Lower leg skin (tissue), 4 donors: ENCODE results near the gene PEX6. TPM values are rescaled to one million over a fixed set of nuclear protein-coding genes. Genes with fewer than 3 reads are reported as not detected.

Source experiments
- DNase-seq, 2 donors: peaks; one replicate each; pipeline ENCODE4 v3.0.0-alpha.2; 2019; ENCODE audit warnings: low spot score in 2 of 2
- H3K4me3 ChIP-seq: fragments of 200-600 bp; sonication (generic); 2 replicates; pipeline ENCODE4 v1.5.1; 2017; ENCODE audit warnings: mild to moderate bottlenecking, low read depth; ENCODE audit not compliant: poor library complexity, severe bottlenecking
- POLR2A ChIP-seq, 2 donors: fragments of 450-650 bp; IDR thresholded peaks; one replicate each; pipeline ENCODE4 v1.6.1; 2016 to 2017; ENCODE audit warnings: antibody characterized with exemption in 2 of 2, mild to moderate bottlenecking in 1 of 2, moderate library complexity in 1 of 2
- WGBS, 2 donors: methylation state at CpG; one replicate each; pipeline ENCODE4 v1.1.5; 2018; 5-methylcytosine and 5-hydroxymethylcytosine counted together
- intact Hi-C: fragments of 100-400 bp; cut with DNase I; formaldehyde crosslinking; loops from one replicate; pipeline ENCODE4 v1.15.0; 2023; ENCODE audit warnings: low total_unique reads
- total RNA-seq, 4 donors: library from RNA; depleted of rRNA; stranded (reverse); fragments of >200 nt; gene quantifications; one replicate each; pipeline ENCODE4 v1.1.0, GENCODE V29; 2016
- TF ChIP-seq, protein P1 (sequence below), 3 donors: fragments of 450-650 bp; IDR thresholded peaks; one replicate each; pipeline ENCODE4 v1.5.1; 2016; ENCODE audit warnings: antibody characterized with exemption in 3 of 3, mild to moderate bottlenecking in 3 of 3, moderate library complexity in 2 of 3

The PEX6 gene, protein sequence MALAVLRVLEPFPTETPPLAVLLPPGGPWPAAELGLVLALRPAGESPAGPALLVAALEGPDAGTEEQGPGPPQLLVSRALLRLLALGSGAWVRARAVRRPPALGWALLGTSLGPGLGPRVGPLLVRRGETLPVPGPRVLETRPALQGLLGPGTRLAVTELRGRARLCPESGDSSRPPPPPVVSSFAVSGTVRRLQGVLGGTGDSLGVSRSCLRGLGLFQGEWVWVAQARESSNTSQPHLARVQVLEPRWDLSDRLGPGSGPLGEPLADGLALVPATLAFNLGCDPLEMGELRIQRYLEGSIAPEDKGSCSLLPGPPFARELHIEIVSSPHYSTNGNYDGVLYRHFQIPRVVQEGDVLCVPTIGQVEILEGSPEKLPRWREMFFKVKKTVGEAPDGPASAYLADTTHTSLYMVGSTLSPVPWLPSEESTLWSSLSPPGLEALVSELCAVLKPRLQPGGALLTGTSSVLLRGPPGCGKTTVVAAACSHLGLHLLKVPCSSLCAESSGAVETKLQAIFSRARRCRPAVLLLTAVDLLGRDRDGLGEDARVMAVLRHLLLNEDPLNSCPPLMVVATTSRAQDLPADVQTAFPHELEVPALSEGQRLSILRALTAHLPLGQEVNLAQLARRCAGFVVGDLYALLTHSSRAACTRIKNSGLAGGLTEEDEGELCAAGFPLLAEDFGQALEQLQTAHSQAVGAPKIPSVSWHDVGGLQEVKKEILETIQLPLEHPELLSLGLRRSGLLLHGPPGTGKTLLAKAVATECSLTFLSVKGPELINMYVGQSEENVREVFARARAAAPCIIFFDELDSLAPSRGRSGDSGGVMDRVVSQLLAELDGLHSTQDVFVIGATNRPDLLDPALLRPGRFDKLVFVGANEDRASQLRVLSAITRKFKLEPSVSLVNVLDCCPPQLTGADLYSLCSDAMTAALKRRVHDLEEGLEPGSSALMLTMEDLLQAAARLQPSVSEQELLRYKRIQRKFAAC
- 10 to 100 TPM; 13.9 to 37.6 (median 25.7) TPM for total RNA-seq

DNA sequence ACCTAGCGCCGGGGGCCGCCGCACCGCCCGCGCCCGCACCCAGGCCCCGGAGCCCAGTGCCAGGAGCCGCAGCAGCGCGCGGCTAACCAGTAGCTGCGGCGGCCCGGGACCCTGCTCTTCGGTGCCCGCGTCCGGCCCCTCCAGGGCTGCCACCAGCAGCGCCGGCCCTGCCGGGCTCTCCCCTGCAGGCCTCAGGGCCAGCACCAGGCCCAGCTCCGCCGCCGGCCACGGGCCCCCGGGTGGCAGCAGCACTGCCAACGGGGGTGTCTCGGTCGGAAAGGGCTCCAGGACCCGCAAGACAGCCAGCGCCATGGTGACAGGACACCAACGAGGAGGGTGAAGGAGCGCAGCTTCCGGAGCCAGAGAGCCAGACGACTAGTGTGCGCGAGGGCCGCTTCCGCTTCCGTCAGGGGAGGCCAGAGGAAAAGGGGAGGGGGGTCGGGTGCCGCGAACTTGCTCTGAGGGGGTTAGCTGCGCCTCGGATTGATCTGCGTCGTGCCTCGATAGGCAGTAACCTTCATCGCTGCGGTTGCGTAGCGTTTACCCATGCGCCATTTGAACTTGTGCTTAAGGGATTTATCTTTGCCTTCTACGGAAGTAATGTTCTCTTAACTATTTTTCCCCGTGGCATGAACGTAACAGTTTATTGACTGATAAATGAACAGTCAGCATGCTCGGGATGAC is at the start of gene PEX6:
Gene PEX6 (minus strand): TSS at position 343 of the 684 bp plus-strand sequence. CDS start 31 bp downstream, at position 312.
- intact Hi-C loops: no loop called here
- peak in 1 of 2 donors; percentile 5 for TF ChIP-seq POLR2A (IDR thresholded peaks at IDR 0.05)
- TF ChIP-seq, protein P1, sequence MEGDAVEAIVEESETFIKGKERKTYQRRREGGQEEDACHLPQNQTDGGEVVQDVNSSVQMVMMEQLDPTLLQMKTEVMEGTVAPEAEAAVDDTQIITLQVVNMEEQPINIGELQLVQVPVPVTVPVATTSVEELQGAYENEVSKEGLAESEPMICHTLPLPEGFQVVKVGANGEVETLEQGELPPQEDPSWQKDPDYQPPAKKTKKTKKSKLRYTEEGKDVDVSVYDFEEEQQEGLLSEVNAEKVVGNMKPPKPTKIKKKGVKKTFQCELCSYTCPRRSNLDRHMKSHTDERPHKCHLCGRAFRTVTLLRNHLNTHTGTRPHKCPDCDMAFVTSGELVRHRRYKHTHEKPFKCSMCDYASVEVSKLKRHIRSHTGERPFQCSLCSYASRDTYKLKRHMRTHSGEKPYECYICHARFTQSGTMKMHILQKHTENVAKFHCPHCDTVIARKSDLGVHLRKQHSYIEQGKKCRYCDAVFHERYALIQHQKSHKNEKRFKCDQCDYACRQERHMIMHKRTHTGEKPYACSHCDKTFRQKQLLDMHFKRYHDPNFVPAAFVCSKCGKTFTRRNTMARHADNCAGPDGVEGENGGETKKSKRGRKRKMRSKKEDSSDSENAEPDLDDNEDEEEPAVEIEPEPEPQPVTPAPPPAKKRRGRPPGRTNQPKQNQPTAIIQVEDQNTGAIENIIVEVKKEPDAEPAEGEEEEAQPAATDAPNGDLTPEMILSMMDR (IDR thresholded peaks at IDR 0.05): no peak
- 1% methylated on average over 25 to 34 of the region's 59 CpGs for WGBS, 2 donors
- H3K4me3 ChIP-seq: peak within 1 kb of the TSS; percentile 81
- DNase-seq: peak; percentile 59 to 97

DNA sequence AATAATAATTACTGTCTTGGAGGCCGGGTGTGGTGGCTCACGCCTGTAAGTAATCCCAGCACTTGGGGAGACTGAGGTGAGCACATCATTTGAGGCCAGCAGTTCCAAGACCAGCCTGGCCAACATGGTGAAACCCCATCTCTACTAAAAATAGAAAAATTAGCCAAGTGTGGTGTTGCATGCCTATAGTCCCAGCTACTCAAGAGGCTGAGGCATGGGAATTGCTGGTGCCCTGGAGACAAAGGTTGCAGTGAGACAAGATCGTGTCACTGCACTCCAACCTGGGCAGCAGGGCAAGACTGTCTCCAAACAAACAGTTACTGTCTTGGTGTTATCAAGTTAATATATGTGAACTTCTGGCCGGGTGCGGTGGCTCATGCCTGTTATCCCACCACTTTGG is 47.4 kb upstream of the PEX6 start:
- TF ChIP-seq, protein P1 (IDR thresholded peaks at IDR 0.05): no peak
- no peak for TF ChIP-seq POLR2A (IDR thresholded peaks at IDR 0.05)
- intact Hi-C loops: no loop called here
- no peak for DNase-seq
- 92 to 96% methylated on average over 5 of the region's 5 CpGs for WGBS, 2 donors
- H3K4me3 ChIP-seq: no peak overlapping the region

DNA sequence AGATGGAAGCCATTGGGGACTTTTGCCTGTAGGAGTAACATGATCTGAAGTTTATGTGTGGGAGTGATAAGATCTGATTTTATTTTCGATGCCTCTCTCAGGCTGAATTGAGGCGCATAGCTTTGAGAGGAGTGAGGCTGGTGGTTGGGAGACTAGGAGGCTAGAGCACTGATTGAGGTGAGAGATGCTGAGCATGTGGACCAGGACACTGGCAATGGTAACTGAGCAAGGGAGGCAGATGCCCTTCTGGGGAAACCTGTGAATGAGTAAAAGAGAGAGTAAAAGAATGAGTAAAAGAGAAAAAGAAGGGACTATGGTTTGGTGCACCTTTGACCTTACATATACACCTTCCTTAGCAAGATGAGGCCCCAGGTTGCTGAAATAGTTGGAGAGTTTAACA is 45.5 kb upstream of the PEX6 start:
- no peak for DNase-seq
- no peak for TF ChIP-seq POLR2A (IDR thresholded peaks at IDR 0.05)
- TF ChIP-seq, protein P1 (IDR thresholded peaks at IDR 0.05): no peak
- no peak overlapping the region for H3K4me3 ChIP-seq
- 66 to 92% methylated on average over 2 of the region's 2 CpGs for WGBS, 2 donors
- intact Hi-C loops: no loop called here

DNA sequence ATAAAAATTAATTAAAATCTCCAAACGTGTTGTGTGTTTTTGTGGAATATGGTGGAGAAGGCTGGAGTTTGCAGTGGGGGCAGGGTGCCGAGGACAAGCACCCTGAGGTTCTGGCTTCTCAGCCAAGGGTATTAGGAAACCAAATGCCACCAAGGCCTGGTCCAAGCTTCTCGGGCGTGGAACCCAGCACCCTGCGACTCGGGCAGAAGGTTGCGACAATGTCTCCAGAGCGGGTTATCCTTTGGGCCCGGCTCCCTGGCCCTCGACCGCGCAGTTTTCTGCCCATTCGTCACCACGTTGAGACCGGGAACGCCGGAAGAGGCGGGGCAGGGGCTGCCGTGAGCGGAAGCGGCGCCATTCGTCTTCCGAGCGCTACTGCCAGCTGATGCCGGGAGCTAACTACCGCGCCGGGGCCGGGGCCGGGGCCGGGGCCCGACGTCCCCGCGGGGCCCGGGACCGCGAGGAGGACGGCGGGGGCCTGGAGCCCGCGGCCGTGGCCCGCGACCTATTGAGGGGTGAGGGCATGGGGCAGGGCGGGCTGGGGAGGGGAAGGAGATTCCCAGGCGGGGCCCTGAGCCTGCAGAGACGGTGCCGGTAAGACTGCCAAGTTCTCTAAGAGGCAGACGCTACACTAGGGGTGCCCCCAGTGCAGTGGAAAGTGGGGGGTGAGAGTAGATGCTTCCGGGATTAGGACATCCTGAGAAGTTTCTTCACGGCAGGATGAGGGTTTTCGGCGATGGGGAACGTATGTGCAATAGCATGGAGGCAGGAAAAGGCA is 42.5 kb upstream of the PEX6 start, which contains the start of gene RRP36:
Gene RRP36 (plus strand): TSS at position 354 of the 778 bp plus-strand sequence. CDS start 32 bp downstream, at position 386.
- peak within 1 kb of the TSS; percentile 80 for H3K4me3 ChIP-seq
- DNase-seq: peak; percentile 65 to 94
- 0 to 1% methylated on average over 16 to 19 of the region's 56 CpGs for whole genome bisulfite sequencing, 2 donors
- intact Hi-C loops: no loop called here
- TF ChIP-seq, protein P1 (IDR thresholded peaks at IDR 0.05): no peak
- TF ChIP-seq POLR2A (IDR thresholded peaks at IDR 0.05): no peak

DNA sequence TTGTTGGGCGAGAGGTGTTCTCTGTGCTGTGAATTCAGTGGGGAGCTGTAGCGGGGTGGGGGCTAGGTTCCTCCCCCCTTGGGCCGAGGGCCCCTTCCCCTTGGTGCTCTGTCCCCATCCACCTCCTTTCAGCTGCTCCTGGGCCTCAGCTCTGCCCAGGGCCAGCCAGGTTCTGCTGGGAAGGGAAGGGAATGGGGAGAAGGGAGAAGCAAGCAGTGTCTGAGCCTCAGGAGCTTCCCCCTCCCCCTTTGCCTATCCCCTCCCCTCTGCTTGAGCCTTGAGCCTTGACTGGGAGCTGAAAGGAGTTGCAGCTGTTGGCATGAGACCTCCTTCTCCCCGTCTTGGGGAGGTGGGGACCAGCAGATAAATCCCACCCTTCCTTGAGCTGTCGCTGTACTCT is 41.9 kb upstream of the PEX6 start:
- H3K4me3 ChIP-seq: no peak overlapping the region
- WGBS, 2 donors: 51 to 59% methylated on average over 5 of the region's 5 CpGs
- TF ChIP-seq POLR2A (IDR thresholded peaks at IDR 0.05): no peak
- TF ChIP-seq, protein P1 (IDR thresholded peaks at IDR 0.05): no peak
- DNase-seq: no peak
- intact Hi-C loops: no loop called here
